SJSA1 (cell line): ENCODE data around the gene INTS13. TPM values are rescaled to one million over a fixed set of nuclear protein-coding genes. Genes with fewer than 3 reads are reported as not detected.

Experiments used
- total RNA-seq: library from RNA; depleted of rRNA; stranded (reverse); fragments of >200 nt; shearing (Covaris generic); gene quantifications from 2 replicates; pipeline ENCODE4 v1.2.3, GENCODE V29; 2014; rRNA removed

INTS13 gene
- total RNA-seq, 1 experiment from 2014 or later = 35.7 TPM

Other genes with a start within 250 kb of the INTS13 start
- gene ITPR2, start 104.8 kb downstream of the INTS13 start, total RNA-seq = 82.3 and 85.0 TPM in 2 replicates
- 77.0 and 104 TPM in 2 replicates for gene FGFR1OP2, start 489 bp upstream of the INTS13 start, total RNA-seq
- gene TM7SF3, start 76.4 kb upstream of the INTS13 start, total RNA-seq = 52.7 and 128 TPM in 2 replicates
- gene MED21, start 84.6 kb upstream of the INTS13 start, total RNA-seq = 45.3 and 74.6 TPM in 2 replicates
- gene C12orf71, start 144.6 kb upstream of the INTS13 start, total RNA-seq = not detected in 2 replicates